Hepatic stellate cell (primary cell): Measurements from ENCODE around the gene NUDT3.
"Not testable (repeated sequence)": the region's sequence is repeated elsewhere in the genome, so short reads cannot be mapped to it uniquely, and the experiment has no call there.

ENCODE experiments used
- DNase-seq: peaks from one replicate; pipeline ENCODE4 v3.0.0; 2011; ENCODE audit warnings: low spot score

Gene NUDT3

GRCh38 chr6:34342247-34342646 is 50.2 kb downstream of the NUDT3 start:
- no peak for DNase-seq

DNA sequence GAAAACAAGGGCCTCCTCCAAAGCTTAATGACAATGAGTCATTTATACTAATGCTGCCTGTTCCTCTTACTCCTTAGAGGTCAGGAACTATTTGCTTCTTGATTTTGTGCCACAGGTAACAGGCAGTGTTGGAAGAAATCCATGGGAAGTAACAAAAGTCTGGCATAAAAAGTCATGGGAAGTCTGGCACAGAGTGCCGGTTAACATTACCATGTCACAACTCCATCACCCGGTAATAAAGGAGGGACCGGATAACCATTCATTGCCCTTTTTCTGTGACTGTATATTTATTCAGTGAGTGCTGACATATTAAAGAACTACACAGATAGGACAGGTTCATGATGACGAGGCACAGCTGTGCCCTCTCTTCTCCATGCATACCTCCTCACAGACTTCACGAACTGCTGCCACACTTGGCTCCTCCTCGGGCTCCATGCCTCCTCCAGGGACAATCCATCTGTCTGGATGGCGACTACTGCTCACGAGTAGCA is 50.9 kb downstream of the NUDT3 start:
- peak; percentile 24 for DNase-seq

- DNase-seq = no peak
These were observed 51.5 kb downstream of the NUDT3 start for GRCh38 chr6:34340906-34341480.

- DNase-seq = no peak
These were observed 52.1 kb downstream of the NUDT3 start for GRCh38 chr6:34340394-34340793.

- DNase-seq = no peak
These were observed 52.5 kb downstream of the NUDT3 start for GRCh38 chr6:34339971-34340370.

- DNase-seq = no peak
These were observed 53.0 kb downstream of the NUDT3 start for GRCh38 chr6:34339432-34339831.

DNA sequence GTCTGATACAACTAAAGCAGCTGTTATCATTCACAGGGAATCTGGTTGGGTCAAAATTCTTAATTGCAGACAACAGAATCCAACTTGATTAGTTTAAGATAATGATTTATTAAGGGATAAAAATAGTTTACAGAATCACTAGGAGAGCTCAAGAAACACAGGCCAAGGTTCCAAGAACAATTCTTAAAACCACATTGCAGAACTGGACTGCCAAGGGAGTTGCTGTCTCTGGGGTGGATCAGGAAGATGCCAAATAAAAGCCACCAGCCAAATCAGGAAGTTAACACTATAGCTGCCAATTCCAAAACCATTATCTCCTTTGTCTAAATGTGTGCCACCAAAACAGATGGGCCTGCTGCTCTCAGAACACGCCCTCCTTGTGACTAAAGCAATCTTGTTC is 53.7 kb downstream of the NUDT3 start:
- DNase-seq = no peak

GRCh38 chr6:34338377-34338776 is 54.1 kb downstream of the NUDT3 start:
- no peak for DNase-seq

GRCh38 chr6:34334796-34335416 is 57.6 kb downstream of the NUDT3 start:
- peak; percentile 14 for DNase-seq

DNA sequence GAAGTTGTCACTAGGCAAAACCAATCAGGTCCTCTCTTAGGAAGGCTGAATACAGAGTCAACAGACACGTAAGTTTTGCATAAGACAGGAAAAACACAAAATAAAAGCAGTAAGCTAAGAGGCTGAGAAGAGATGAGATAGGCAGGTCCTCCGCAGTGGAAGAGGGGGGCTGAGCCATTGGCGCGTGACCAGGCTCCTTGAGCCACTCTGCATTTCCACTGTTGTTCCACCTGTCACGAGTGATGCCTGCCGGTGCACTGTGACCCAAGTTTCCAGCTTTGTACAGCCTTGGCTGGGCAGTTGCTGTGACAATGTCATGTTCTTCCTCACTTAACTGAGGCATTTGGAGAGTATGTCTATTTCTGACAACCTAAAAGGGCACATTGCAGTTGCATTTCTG is 58.6 kb downstream of the NUDT3 start:
- DNase-seq = no peak

DNA sequence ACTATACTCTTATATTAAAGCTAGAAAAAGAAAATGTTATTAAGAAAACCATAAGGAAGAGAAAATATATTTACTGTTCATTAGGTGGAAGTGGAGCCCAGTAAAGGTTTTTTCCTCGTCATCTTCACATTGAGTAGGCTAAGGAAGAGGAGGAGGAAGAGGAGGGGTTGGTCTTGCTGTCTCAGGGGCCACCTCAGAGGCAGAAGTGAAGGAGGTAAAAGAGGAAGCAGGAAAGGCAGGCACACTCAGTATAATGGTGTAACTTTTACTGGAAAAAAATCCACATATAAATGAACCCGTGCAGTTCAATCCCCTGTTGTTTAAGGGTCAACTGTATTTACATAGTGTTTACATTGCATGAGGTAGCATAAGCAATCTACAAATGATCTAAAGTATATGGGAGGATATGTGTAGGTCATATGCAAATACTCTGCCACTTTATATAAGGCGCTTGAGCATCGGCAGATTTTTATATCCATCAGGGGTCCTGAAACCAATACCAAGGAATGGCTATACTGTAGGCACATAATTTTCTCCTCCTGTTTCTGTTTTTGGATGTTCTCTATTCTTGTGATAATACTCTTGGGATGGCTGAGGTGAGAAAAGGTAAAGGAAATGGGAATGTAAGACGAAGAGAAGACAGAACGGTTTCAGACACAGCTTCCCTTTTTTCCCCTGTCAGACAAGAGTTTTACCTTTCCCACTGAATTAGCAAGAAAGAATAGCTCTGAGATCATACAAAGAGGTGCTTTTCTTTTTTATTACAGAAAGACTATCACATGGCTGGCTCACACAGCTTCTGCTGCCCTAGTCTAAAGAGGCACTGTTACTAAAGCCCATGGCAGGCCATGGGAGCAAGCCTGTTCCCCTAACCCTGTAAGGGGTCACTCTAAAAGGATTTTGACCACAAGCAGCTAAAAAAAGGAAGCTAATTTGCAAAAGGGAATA is 59.9 kb downstream of the NUDT3 start:
- no peak for DNase-seq

- DNase-seq = no peak
These were observed 61.0 kb downstream of the NUDT3 start for GRCh38 chr6:34331371-34332050.

- not testable (repeated sequence) for DNase-seq
These were observed 62.7 kb downstream of the NUDT3 start for GRCh38 chr6:34329814-34330213.

- no peak for DNase-seq
These were observed 63.5 kb downstream of the NUDT3 start for GRCh38 chr6:34328969-34329368.

GRCh38 chr6:34327313-34328205 is 64.9 kb downstream of the NUDT3 start:
- not testable (repeated sequence) for DNase-seq

DNA sequence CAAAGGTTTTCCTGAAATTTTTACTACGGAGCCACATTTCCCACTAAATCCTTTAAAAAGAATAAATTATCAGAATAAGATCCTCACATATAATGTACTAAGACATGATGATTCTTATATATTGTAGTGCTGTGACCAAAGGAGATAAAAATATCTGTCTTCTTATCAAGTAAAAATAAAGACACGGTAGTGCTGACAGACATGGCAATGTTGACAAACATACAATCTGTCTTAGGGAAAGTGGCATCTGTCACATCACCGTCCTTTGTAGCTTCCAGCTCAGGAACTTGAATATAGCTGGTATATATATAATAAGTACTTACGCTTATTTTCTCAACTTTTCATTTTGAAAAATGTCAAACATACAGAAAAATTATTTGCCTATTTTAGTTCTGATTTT is 66.8 kb downstream of the NUDT3 start:
- no peak for DNase-seq

DNA sequence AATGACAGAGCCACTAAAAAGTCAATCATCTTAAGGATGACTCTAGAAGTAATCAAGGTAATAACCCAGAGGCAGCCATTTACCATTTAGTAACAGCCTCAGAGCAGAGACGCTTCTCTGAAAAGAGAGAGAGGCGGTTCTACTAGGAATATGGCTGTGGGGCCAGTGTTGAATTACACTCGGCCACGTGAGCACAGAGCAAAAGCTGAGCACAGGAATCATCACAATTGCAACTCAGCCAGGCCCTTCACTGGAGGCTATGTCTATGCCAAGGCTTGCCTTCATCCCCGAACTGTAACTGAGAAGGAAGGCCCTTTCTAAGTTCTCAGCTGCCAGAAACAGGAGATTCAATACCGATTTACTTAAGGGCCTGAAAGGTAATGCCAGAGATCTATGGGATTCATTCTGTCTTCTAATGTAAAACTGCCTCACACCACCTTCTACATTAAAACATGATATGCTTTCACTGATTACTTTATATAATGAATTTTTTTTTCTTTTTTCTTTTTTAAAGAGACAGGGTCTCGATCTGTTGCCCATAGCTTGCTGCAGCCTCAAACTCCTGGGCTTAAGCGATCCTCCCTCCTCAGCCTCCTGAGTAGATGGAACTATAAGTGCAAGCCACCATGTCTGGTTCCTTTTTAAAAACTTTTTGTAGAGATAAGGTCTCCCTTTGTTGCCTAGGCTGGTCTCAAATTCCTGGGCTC is 67.6 kb downstream of the NUDT3 start:
- DNase-seq = no peak

GRCh38 chr6:34324221-34324620 is 68.2 kb downstream of the NUDT3 start:
- not testable (repeated sequence) for DNase-seq

DNA sequence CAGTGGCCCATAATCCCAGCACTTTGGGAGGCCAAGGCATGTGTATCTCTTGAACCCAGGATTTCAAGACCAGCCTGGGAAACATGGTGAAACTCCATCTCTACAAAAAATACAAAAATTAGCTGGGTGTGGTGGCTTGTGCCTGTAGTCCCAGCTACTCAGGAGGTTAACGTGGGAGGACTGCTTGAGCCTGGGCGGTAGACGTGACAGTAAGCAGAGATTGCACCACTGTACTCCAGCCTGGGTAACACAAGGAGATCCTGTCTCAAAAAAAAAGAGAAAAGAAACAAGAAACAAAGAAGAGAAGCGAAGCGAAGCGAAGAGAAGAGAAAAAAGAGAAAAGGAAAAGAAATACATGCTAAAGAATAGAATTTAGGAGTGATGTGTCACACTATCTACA is 69.2 kb downstream of the NUDT3 start:
- no peak for DNase-seq

DNA sequence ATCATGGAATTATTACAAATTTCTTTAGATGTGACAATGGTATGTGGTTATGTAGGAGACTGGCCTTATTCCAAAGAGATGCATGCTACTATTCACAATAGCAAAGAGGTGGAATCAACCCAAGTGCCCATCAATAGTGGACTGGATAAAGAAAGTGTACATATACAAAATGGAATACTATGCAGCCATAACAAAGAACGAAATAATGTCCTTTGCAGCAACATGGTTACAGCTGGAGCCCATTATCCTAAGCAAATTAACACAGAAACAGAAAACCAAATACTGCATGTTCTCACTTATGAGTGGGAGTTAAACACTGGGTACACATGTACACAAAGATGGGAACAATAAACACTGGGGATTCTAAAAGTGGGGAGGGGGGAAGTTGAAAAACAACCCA is 69.7 kb downstream of the NUDT3 start:
- DNase-seq = no peak

DNA sequence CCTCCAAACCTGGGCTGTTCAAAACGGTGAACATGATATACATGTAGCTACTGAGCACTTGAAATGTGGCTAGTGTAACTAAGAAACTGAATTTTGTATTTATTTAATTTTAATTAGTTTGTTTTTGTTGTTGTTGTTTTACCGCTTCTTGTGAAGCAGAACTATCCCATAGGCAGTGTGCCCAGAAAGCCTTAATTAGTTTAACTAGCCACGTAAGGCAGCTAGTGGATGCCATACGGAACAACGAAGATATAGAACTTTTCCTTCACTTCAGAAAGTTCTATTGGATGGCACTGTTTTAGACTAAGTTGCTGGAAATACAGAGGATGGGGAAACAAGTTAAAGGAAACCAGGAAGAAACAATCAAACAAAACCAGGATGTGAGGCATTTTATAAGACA is 70.6 kb downstream of the NUDT3 start:
- no peak for DNase-seq
